Neuron (in vitro differentiated cells): ENCODE measurements around the gene ARMH3.

ENCODE experiments used
- H2AFZ ChIP-seq: one replicate; pipeline ENCODE4 v1.6.1; 2013; ENCODE audit warnings: low read depth, mild to moderate bottlenecking, inconsistent platforms, low read length, moderate library complexity
- H3K27me3 ChIP-seq: one replicate; pipeline ENCODE4 v1.6.1; 2013; ENCODE audit warnings: low read length; ENCODE audit not compliant: insufficient read depth
- H3K36me3 ChIP-seq: one replicate; pipeline ENCODE4 v1.6.1; 2013; ENCODE audit warnings: low read length; ENCODE audit not compliant: insufficient read depth
- H3K4me1 ChIP-seq: one replicate; pipeline ENCODE4 v1.6.1; 2013; ENCODE audit warnings: low read length; ENCODE audit not compliant: insufficient read depth
- H3K4me3 ChIP-seq: 2 replicates; pipeline ENCODE4 v1.5.1; 2013; ENCODE audit warnings: mild to moderate bottlenecking, low read length, moderate library complexity
- H3K9me3 ChIP-seq: one replicate; pipeline ENCODE4 v1.6.1; 2013; ENCODE audit warnings: low read length

Gene ARMH3

DNA sequence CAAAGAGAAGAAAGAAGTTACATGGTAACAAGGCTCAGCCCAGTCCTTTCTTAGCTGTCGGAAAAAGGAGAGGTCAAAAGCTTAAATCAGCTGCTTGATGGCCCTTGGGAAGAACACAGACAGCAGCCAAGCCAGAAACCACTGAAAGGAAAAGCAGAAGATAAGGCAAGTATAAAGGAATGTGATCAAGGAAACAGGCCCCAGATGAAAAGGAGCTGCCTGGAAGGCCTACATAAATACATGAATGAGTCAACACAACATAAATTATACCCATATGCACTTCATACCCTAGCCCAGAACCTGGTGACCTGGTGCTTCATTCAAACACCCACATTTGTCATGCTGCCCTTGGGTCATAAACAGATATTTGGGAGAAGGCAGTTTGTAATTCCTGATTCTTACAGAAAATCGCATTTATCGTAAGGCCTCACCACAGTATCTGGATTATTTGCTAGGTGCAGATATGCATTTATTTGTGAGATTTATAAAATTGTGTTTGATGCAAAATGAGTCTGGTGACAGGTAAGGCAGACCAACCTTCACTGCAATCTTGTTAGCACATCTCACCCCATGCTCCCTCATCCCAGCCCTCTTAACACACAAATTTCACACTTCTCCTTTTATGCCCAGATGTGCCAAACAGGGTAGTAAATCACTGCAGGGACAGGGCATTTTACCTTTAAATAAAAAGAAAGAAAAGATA lies 117.5 kb downstream of the ARMH3 start:
- H3K4me3 ChIP-seq = no peak overlapping the region

GRCh38 chr10:101935431-101935830 lies 120.5 kb downstream of the ARMH3 start:
- H3K4me3 ChIP-seq = no peak overlapping the region
- no peaks in the 10 kb centered on the region for H3K27me3 ChIP-seq
- no peak overlapping the region for H2AFZ ChIP-seq
- peaks cover 29% of the 10 kb centered on the region for H3K4me1 ChIP-seq
- no peaks in the 10 kb centered on the region for H3K9me3 ChIP-seq
- no peaks in the 10 kb centered on the region for H3K36me3 ChIP-seq

More for the DNA sequence above, 117.5 kb downstream of the ARMH3 start:
- no peak overlapping the region for H2AFZ ChIP-seq
- H3K27me3 ChIP-seq = no peaks in the 10 kb centered on the region
- H3K4me1 ChIP-seq = peaks cover 29% of the 10 kb centered on the region
- no peaks in the 10 kb centered on the region for H3K9me3 ChIP-seq
- no peaks in the 10 kb centered on the region for H3K36me3 ChIP-seq

GRCh38 chr10:101934686-101935305 lies 121.2 kb downstream of the ARMH3 start:
- Histone ChIP-seq H3K27me3 (no peaks in the 10 kb centered on the region), H3K9me3 (no peaks in the 10 kb centered on the region), H3K4me1 (peaks cover 25% of the 10 kb centered on the region), H3K36me3 (no peaks in the 10 kb centered on the region), H3K4me3 (no peak overlapping the region), H2AFZ (no peak overlapping the region)

DNA sequence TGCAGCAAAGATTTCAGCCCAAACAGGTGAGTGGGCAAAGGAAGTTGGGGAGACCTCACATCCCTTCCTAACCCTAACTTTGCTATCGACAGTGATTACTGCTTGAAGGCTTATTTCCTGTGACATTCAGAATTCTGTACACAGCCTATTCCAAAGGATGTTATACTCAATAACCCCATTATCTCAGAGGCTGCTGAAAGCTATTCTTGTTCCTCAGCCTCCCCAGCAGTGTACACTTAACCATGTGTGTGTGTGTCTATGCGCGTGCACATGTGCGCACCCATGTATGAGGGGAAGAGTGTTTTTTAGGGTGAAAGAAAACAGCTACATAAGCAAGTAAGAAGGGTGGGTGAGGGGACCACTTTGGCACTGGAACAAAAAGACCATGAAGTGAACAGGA lies 122.0 kb downstream of the ARMH3 start:
- peaks cover 23% of the 10 kb centered on the region for H3K4me1 ChIP-seq
- no peaks in the 10 kb centered on the region for H3K27me3 ChIP-seq
- no peaks in the 10 kb centered on the region for H3K36me3 ChIP-seq
- H3K4me3 ChIP-seq = no peak overlapping the region
- H3K9me3 ChIP-seq = no peaks in the 10 kb centered on the region
- no peak overlapping the region for H2AFZ ChIP-seq

- H2AFZ ChIP-seq = no peak overlapping the region
- H3K9me3 ChIP-seq = peaks cover 2% of the 10 kb centered on the region
- no peaks in the 10 kb centered on the region for H3K36me3 ChIP-seq
- H3K27me3 ChIP-seq = no peaks in the 10 kb centered on the region
- peaks cover 15% of the 10 kb centered on the region for H3K4me1 ChIP-seq
- H3K4me3 ChIP-seq = no peak overlapping the region
Measured at GRCh38 chr10:101932183-101932582, 123.8 kb downstream of the ARMH3 start.

DNA sequence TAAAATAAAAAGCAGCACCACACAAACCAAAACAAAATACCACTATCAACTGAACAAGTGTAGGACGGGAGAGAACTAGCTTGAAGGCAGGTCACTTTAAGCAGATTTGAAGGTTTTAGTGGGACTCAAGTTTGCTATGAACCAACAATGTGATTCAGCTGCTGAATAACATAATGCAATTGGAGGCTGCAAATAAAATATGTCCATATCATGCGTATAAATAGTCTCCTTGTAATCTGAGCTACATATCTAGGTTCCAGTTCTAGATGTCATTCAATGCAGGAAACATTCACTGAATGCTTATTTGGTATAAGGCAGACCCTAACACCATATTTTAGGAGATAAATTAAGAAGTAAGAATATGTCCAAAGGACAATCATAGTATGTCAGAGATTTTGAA lies 130.9 kb downstream of the ARMH3 start:
- Histone ChIP-seq H2AFZ (no peak overlapping the region), H3K4me1 (no peaks in the 10 kb centered on the region), H3K27me3 (no peaks in the 10 kb centered on the region), H3K36me3 (no peaks in the 10 kb centered on the region), H3K9me3 (peaks cover 2% of the 10 kb centered on the region), H3K4me3 (no peak overlapping the region)

GRCh38 chr10:101923256-101923655 lies 132.7 kb downstream of the ARMH3 start:
- H3K4me3 ChIP-seq = no peak overlapping the region
- no peaks in the 10 kb centered on the region for H3K36me3 ChIP-seq
- H3K27me3 ChIP-seq = no peaks in the 10 kb centered on the region
- peaks cover 6% of the 10 kb centered on the region for H3K4me1 ChIP-seq
- no peaks in the 10 kb centered on the region for H3K9me3 ChIP-seq
- no peak overlapping the region for H2AFZ ChIP-seq

DNA sequence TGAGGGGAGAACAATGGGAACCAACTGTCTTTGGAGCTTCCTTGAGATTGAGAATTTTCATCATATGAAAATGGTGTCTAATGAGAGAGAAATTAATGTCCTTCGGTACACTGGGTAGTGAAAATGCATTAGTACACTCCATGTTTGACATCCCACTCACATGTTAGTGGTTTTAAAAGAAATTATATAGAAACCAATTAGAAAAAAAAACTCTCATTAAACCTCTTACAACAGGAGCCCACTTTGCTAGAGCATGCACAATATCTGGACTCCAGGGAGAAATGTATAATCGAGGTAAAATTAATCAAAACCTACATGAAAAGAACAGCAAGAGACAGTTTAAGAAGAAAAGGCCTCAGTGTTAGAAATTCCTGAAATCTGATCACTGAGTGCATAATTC lies 133.1 kb downstream of the ARMH3 start:
- Histone ChIP-seq H3K36me3 (no peaks in the 10 kb centered on the region), H3K9me3 (no peaks in the 10 kb centered on the region), H3K27me3 (no peaks in the 10 kb centered on the region), H3K4me1 (peaks cover 6% of the 10 kb centered on the region), H3K4me3 (no peak overlapping the region), H2AFZ (no peak overlapping the region)

- H2AFZ ChIP-seq = no peak overlapping the region
- peaks cover 6% of the 10 kb centered on the region for H3K4me1 ChIP-seq
- H3K4me3 ChIP-seq = no peak overlapping the region
- no peaks in the 10 kb centered on the region for H3K27me3 ChIP-seq
- H3K36me3 ChIP-seq = no peaks in the 10 kb centered on the region
- H3K9me3 ChIP-seq = no peaks in the 10 kb centered on the region
Measured at GRCh38 chr10:101920546-101920945, 135.4 kb downstream of the ARMH3 start.

GRCh38 chr10:101919026-101919770 lies 136.8 kb downstream of the ARMH3 start:
- H3K4me3 ChIP-seq = no peak overlapping the region
- H3K27me3 ChIP-seq = no peaks in the 10 kb centered on the region
- no peaks in the 10 kb centered on the region for H3K36me3 ChIP-seq
- no peak overlapping the region for H2AFZ ChIP-seq
- no peaks in the 10 kb centered on the region for H3K9me3 ChIP-seq
- peaks cover 6% of the 10 kb centered on the region for H3K4me1 ChIP-seq

DNA sequence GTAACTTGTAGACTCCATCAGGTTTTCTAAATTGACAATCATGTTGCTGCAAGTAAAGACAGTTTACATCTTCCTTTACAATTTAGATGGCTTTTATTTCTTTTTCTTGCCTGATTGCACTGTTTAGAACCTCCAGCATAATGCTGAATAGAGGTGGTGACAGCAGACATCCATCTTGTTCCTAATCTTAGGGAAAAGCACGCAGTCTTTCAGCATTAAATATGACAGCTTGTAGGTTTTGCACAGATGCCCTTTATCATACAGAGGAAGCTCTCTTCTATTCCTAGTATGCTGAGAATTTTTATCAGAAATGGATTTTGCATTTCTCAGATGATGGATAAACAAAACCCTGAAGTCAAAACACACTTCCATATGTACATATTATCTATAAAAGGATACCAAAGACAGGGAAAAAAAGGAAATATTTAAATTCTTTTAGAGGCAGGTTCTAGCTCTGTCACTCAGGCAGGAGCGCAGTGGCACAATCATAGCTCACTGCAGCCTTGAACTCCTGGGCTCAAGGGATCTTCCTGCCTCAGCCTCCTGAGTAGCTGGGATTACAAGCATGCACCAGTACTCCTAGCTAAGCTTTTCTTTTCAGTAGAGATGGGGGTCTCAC lies 143.3 kb downstream of the ARMH3 start:
- Histone ChIP-seq H3K4me1 (no peaks in the 10 kb centered on the region), H3K27me3 (no peaks in the 10 kb centered on the region), H3K36me3 (peaks cover 7% of the 10 kb centered on the region), H2AFZ (no peak overlapping the region), H3K4me3 (no peak overlapping the region), H3K9me3 (peaks cover 2% of the 10 kb centered on the region)

DNA sequence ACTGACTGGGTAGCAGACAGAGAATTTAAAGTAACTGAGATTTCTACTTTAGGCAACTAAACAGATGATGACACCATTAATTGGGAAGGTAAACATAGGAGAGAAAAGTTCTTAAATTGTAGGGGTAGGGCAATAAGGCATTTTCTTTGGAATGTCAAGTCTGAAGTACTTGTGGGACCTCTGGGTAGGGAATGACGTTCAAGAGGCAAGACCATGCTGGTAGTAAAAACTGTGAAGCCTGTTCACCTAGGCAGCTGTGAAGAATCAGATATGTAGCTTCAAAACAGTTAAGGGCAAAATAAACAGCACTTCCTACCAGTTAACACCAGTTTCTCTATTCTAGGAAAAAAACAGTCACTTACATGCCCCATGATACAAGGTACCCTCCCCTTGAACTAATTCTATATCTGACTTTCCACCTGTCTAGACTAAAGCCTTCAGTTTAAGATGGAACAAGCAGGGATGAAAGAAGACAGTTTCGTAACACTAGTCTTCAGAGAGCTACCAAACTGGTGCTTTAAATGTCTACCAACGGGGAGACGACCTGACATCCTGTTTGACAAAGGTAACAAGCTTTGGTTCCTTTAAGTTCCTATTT lies 149.3 kb downstream of the ARMH3 start:
- H3K36me3 ChIP-seq = peaks cover 4% of the 10 kb centered on the region
- peaks cover 10% of the 10 kb centered on the region for H3K4me1 ChIP-seq
- H3K9me3 ChIP-seq = no peaks in the 10 kb centered on the region
- H3K4me3 ChIP-seq = no peak overlapping the region
- H2AFZ ChIP-seq = no peak overlapping the region
- no peaks in the 10 kb centered on the region for H3K27me3 ChIP-seq

DNA sequence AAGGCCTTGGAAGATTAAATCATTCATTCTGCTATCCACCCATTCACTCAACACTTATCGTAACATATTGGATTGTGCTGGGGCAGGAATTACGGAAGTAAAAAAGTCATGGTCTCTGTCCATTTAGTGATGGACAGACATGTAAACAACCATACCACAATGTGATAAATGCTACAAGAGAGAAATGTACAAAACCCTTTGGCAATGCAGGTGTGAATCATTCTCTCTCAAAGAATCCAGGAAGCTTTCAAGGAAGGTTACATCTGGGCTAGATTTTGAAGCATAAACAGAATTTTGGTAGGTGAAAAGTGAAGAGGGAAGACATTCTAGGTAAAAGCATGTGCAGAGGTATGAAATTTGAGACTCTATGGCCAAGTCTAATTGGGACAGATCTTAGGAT lies 150.7 kb downstream of the ARMH3 start:
- H2AFZ ChIP-seq = no peak overlapping the region
- H3K9me3 ChIP-seq = no peaks in the 10 kb centered on the region
- H3K4me3 ChIP-seq = no peak overlapping the region
- H3K36me3 ChIP-seq = no peaks in the 10 kb centered on the region
- peaks cover 10% of the 10 kb centered on the region for H3K4me1 ChIP-seq
- H3K27me3 ChIP-seq = no peaks in the 10 kb centered on the region
